Measurements from ENCODE around the gene GPR141. TPM values are rescaled to one million over a fixed set of nuclear protein-coding genes. Genes with fewer than 3 reads are reported as not detected.

GPR141 gene
- polyA plus RNA-seq, 1 of the 3 experiments (the other 2 are of a cell fraction), result not detected

GRCh38 chr7:37635346-37635745 is 48.2 kb upstream of the GPR141 start:
- no peaks in the 10 kb centered on the region for H3F3A ChIP-seq (replicated peaks; ENCODE audit: insufficient read depth)
- H3K9me2 ChIP-seq, result no peaks in the 10 kb centered on the region
- POLR2A ChIA-PET, result no interaction called here
- no peaks in the 10 kb centered on the region for H3K4me1 ChIP-seq (ENCODE audit: control insufficient read depth in 1 of 2, insufficient read depth in 2 of 2, low read depth in 1 of 2, low read length in 1 of 2)
- no peaks in the 10 kb centered on the region for H3K36me3 ChIP-seq (replicated peaks in 1 of 2; ENCODE audit: control insufficient read depth in 1 of 2, insufficient read depth in 2 of 2, low read length in 1 of 2)
- H3K4me2 ChIP-seq, result no peak overlapping the region
- H4K20me1 ChIP-seq (ENCODE audit: insufficient read depth), result no peaks in the 10 kb centered on the region
- DNase-seq, result no peak
- no peak overlapping the region for H3K4me3 ChIP-seq (ENCODE audit: low read depth in 2 of 2, low read length in 1 of 2)
- no peaks in the 10 kb centered on the region for H3K79me2 ChIP-seq (ENCODE audit: insufficient read depth)
- TF ChIP-seq RAD21 (IDR thresholded peaks at IDR 0.05; ENCODE audit: low read length) (no peak), NFIC (IDR thresholded peaks at IDR 0.05; ENCODE audit: borderline replicate concordance) (no peak), SIN3A (IDR thresholded peaks at IDR 0.05; ENCODE audit: borderline replicate concordance, low read depth, low read length) (no peak), SMC3 (IDR thresholded peaks at IDR 0.05; ENCODE audit: low read depth, low read length) (no peak), USF1 (IDR thresholded peaks at IDR 0.05; ENCODE audit: borderline replicate concordance, low read depth) (no peak), MAX (IDR thresholded peaks at IDR 0.05; ENCODE audit: low read depth) (no peak), PBX3 (IDR thresholded peaks at IDR 0.05) (no peak), USF2 (IDR thresholded peaks at IDR 0.05; ENCODE audit: borderline replicate concordance, low read depth, low read length) (no peak), REST (IDR thresholded peaks at IDR 0.05; ENCODE audit: low read depth, low read length) (no peak), FOXM1 (IDR thresholded peaks at IDR 0.05; ENCODE audit: low read depth) (no peak)
- CTCF ChIA-PET, result interaction anchor here (1.0 kb wide), 1 partner anchor 9 kb away, joined by 3 read pairs; no protein-coding TSS in a partner anchor
- no peak overlapping the region for H3K27ac ChIP-seq (ENCODE audit: low read depth in 2 of 2, low read length in 1 of 2)
- H3K27me3 ChIP-seq (ENCODE audit: insufficient read depth), result no peaks in the 10 kb centered on the region
- peaks cover 19% of the 10 kb centered on the region for H3K9me3 ChIP-seq
- H2AFZ ChIP-seq (ENCODE audit: low read depth), result no peak overlapping the region
- no peak overlapping the region for H3K9ac ChIP-seq

- no peaks in the 10 kb centered on the region for H3K4me1 ChIP-seq (ENCODE audit: control insufficient read depth in 1 of 2, insufficient read depth in 2 of 2, low read depth in 1 of 2, low read length in 1 of 2)
- H3K4me3 ChIP-seq (ENCODE audit: low read depth in 2 of 2, low read length in 1 of 2), result no peak overlapping the region
- peaks cover 4% of the 10 kb centered on the region; the same call in 1 of the 2 replicates for H3K9me3 ChIP-seq
- no peak overlapping the region for H3K9ac ChIP-seq
- no peaks in the 10 kb centered on the region for H3K36me3 ChIP-seq (replicated peaks in 1 of 2; ENCODE audit: control insufficient read depth in 1 of 2, insufficient read depth in 2 of 2, low read length in 1 of 2)
- H3K27ac ChIP-seq (ENCODE audit: low read depth in 2 of 2, low read length in 1 of 2), result no peak overlapping the region
- ChIA-PET CTCF (no interaction called here), POLR2A (no interaction called here)
- H3F3A ChIP-seq (replicated peaks; ENCODE audit: insufficient read depth), result no peaks in the 10 kb centered on the region
- WGBS (ENCODE audit: low lambda C conversion rate), result 37% methylated on average over 6 of the region's 6 CpGs
- no peaks in the 10 kb centered on the region for H3K27me3 ChIP-seq (ENCODE audit: insufficient read depth)
- no peaks in the 10 kb centered on the region for H3K9me2 ChIP-seq
- no peak for DNase-seq
- no peak overlapping the region for H2AFZ ChIP-seq (ENCODE audit: low read depth)
- no peaks in the 10 kb centered on the region for H3K79me2 ChIP-seq (ENCODE audit: insufficient read depth)
- no peaks in the 10 kb centered on the region for H4K20me1 ChIP-seq (ENCODE audit: insufficient read depth)
- H3K4me2 ChIP-seq, result no peak overlapping the region
- no peak for TF ChIP-seq FOXM1 (IDR thresholded peaks at IDR 0.05; ENCODE audit: low read depth)
- no peak for TF ChIP-seq MAX (IDR thresholded peaks at IDR 0.05; ENCODE audit: low read depth)
- no peak for TF ChIP-seq IRF3 (IDR thresholded peaks at IDR 0.05; ENCODE audit: low read depth, low read length)
- TF ChIP-seq RCOR1 (IDR thresholded peaks at IDR 0.05; ENCODE audit: low read length), result no peak
- no peak for TF ChIP-seq TEAD4 (IDR thresholded peaks at IDR 0.05; ENCODE audit: borderline replicate concordance, insufficient read depth)
- no peak for TF ChIP-seq USF2 (IDR thresholded peaks at IDR 0.05; ENCODE audit: borderline replicate concordance, low read depth, low read length)
- TF ChIP-seq CTCF (IDR thresholded peaks at IDR 0.05), result no peak
- no peak for TF ChIP-seq FOSL2 (IDR thresholded peaks at IDR 0.05; ENCODE audit: borderline replicate concordance, low read depth)
Measured at GRCh38 chr7:37642028-37642540, 41.5 kb upstream of the GPR141 start.
